ENCODE results near the gene NR1D1. TPM values are rescaled to one million over a fixed set of nuclear protein-coding genes. Genes with fewer than 3 reads are reported as not detected.
A peak's percentile ranks its signal among the peaks of the same experiment; 100 is the strongest.

NR1D1 gene
- total and polyA plus RNA-seq, 2 of the 13 experiments (the other 11 are each of a cell fraction or from before 2014, with no cell fraction given): 2.1 to 2.7 TPM

- TF ChIP-seq ETV5 (CRISPR knock-in tag; IDR thresholded peaks at IDR 0.05; ENCODE audit: borderline replicate concordance) (0 out of 2 replicates have a peak, but pooled peaks have one; percentile 33), ZNF605 (CRISPR knock-in tag; IDR thresholded peaks at IDR 0.05) (peak; percentile 55; the same call in 1 of the 2 replicates), ZNF660 (CRISPR knock-in tag; IDR thresholded peaks at IDR 0.05; ENCODE audit: borderline replicate concordance, low read depth) (no peak), SOX13 (IDR thresholded peaks at IDR 0.05) (no peak), SOX13 (CRISPR knock-in tag; conservative IDR thresholded peaks at IDR 0.05 in 1 of 2, IDR thresholded peaks at IDR 0.05 in 1 of 2) (0 out of 4 replicates have a peak, but pooled peaks of 1 of the 2 experiments have one; percentile 41), ZNF33A (CRISPR knock-in tag; IDR thresholded peaks at IDR 0.05; ENCODE audit: borderline replicate concordance) (no peak), ZMYM3 (CRISPR knock-in tag; IDR thresholded peaks at IDR 0.05) (no peak), ZMYM4 (CRISPR knock-in tag; IDR thresholded peaks at IDR 0.05) (0 out of 2 replicates have a peak, but pooled peaks have one; percentile 23), HNRNPL (IDR thresholded peaks at IDR 0.05; ENCODE audit: low read depth, low read length) (no peak), KAT2B (IDR thresholded peaks at IDR 0.05; ENCODE audit: borderline replicate concordance, low read depth, low read length) (no peak), ZC3H4 (CRISPR knock-in tag; IDR thresholded peaks at IDR 0.05; ENCODE audit: borderline replicate concordance) (no peak), KDM6A (CRISPR knock-in tag; IDR thresholded peaks at IDR 0.05; ENCODE audit: low read depth) (no peak), ZNF274 (CRISPR knock-in tag; IDR thresholded peaks at IDR 0.05) (0 out of 2 replicates have a peak, but pooled peaks have one; percentile 68), ZBTB21 (CRISPR knock-in tag; IDR thresholded peaks at IDR 0.05) (no peak), HNF1B (CRISPR knock-in tag; IDR thresholded peaks at IDR 0.05) (0 out of 2 replicates have a peak, but pooled peaks have one; percentile 48), ZNF354B (CRISPR knock-in tag; IDR thresholded peaks at IDR 0.05) (peak; percentile 71; the same call in 1 of the 2 replicates), ZNF24 (IDR thresholded peaks at IDR 0.05) (no peak), ZNF749 (CRISPR knock-in tag; IDR thresholded peaks at IDR 0.05; ENCODE audit: borderline replicate concordance) (no peak), DBP (CRISPR knock-in tag; IDR thresholded peaks at IDR 0.05; ENCODE audit: not compliant biosample characterization) (no peak)
- TF ChIP-seq, protein P1, sequence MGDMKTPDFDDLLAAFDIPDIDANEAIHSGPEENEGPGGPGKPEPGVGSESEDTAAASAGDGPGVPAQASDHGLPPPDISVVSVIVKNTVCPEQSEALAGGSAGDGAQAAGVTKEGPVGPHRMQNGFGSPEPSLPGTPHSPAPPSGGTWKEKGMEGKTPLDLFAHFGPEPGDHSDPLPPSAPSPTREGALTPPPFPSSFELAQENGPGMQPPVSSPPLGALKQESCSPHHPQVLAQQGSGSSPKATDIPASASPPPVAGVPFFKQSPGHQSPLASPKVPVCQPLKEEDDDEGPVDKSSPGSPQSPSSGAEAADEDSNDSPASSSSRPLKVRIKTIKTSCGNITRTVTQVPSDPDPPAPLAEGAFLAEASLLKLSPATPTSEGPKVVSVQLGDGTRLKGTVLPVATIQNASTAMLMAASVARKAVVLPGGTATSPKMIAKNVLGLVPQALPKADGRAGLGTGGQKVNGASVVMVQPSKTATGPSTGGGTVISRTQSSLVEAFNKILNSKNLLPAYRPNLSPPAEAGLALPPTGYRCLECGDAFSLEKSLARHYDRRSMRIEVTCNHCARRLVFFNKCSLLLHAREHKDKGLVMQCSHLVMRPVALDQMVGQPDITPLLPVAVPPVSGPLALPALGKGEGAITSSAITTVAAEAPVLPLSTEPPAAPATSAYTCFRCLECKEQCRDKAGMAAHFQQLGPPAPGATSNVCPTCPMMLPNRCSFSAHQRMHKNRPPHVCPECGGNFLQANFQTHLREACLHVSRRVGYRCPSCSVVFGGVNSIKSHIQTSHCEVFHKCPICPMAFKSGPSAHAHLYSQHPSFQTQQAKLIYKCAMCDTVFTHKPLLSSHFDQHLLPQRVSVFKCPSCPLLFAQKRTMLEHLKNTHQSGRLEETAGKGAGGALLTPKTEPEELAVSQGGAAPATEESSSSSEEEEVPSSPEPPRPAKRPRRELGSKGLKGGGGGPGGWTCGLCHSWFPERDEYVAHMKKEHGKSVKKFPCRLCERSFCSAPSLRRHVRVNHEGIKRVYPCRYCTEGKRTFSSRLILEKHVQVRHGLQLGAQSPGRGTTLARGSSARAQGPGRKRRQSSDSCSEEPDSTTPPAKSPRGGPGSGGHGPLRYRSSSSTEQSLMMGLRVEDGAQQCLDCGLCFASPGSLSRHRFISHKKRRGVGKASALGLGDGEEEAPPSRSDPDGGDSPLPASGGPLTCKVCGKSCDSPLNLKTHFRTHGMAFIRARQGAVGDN (CRISPR knock-in tag; IDR thresholded peaks at IDR 0.05): peak; percentile 44; the same call in 1 of the 2 replicates
- TF ChIP-seq, protein P2, sequence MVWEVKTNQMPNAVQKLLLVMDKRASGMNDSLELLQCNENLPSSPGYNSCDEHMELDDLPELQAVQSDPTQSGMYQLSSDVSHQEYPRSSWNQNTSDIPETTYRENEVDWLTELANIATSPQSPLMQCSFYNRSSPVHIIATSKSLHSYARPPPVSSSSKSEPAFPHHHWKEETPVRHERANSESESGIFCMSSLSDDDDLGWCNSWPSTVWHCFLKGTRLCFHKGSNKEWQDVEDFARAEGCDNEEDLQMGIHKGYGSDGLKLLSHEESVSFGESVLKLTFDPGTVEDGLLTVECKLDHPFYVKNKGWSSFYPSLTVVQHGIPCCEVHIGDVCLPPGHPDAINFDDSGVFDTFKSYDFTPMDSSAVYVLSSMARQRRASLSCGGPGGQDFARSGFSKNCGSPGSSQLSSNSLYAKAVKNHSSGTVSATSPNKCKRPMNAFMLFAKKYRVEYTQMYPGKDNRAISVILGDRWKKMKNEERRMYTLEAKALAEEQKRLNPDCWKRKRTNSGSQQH (CRISPR knock-in tag; IDR thresholded peaks at IDR 0.05; ENCODE audit: low read depth): 0 out of 2 replicates have a peak, but pooled peaks have one; percentile 65
These were observed 2.8 kb upstream of the NR1D1 start (continued) for GRCh38 chr17:40103071-40103661.
